Measurements from ENCODE around the gene TCF20.

TCF20 gene

DNA sequence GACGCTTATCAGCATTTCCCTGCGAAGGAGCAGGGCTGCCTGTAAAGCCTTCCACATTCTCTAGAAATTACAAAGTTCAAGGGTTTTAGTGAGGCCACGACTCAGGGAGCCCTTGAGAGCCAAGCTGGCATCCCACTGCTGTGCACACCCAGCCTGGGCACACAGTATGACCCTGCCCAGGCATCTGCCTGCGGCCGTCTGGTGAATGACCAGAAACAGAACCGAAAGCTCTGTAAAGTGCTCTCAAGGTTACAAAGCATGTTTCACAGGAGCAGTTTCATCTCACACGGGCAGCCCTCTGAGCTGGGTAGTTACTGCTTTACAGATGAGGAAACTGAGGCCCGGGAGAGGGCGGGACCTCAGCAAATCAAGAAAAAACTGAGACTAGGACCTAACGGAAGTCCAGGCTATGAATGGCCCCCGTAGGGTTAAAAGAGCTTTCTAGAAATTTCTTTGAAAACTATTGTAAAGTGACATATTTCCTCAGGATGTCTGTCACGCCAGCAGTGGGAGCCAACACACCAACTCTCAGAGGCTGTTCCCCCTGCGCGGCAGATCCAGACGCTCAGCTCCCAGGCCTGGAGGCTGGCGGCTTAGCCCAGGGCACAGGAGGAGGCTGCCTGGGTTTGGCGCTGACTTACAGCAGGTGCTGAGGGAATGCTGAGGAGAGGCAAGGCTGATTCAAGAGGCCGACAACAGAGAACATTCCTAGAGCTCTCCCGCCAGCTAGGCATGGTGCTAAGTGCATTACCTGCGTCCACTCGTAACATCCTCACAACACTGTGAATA lies 7.7 kb upstream of the TCF20 start:
- no peak overlapping the region for H3K4me3 ChIP-seq (replicated peaks; ENCODE audit: low read depth, low read length)
- TF ChIP-seq, protein P1, sequence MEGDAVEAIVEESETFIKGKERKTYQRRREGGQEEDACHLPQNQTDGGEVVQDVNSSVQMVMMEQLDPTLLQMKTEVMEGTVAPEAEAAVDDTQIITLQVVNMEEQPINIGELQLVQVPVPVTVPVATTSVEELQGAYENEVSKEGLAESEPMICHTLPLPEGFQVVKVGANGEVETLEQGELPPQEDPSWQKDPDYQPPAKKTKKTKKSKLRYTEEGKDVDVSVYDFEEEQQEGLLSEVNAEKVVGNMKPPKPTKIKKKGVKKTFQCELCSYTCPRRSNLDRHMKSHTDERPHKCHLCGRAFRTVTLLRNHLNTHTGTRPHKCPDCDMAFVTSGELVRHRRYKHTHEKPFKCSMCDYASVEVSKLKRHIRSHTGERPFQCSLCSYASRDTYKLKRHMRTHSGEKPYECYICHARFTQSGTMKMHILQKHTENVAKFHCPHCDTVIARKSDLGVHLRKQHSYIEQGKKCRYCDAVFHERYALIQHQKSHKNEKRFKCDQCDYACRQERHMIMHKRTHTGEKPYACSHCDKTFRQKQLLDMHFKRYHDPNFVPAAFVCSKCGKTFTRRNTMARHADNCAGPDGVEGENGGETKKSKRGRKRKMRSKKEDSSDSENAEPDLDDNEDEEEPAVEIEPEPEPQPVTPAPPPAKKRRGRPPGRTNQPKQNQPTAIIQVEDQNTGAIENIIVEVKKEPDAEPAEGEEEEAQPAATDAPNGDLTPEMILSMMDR (IDR thresholded peaks at IDR 0.05; ENCODE audit: low read depth, low read length, missing control alignments), result peak; percentile 31
- no peak for DNase-seq (ENCODE audit: extremely low read depth, low read depth)

GRCh38 chr22:42277232-42277753 lies 6.8 kb upstream of the TCF20 start:
- no peak overlapping the region for H3K4me3 ChIP-seq (replicated peaks; ENCODE audit: low read depth, low read length)
- DNase-seq (ENCODE audit: extremely low read depth, low read depth), result no peak
- TF ChIP-seq, protein P1 (IDR thresholded peaks at IDR 0.05; ENCODE audit: low read depth, low read length, missing control alignments), result no peak

- H3K4me3 ChIP-seq (replicated peaks; ENCODE audit: low read depth, low read length), result no peak overlapping the region
- TF ChIP-seq, protein P1 (IDR thresholded peaks at IDR 0.05; ENCODE audit: low read depth, low read length, missing control alignments), result no peak
- no peak for DNase-seq (ENCODE audit: extremely low read depth, low read depth)
These were observed 5.5 kb upstream of the TCF20 start for GRCh38 chr22:42275970-42276369.

DNA sequence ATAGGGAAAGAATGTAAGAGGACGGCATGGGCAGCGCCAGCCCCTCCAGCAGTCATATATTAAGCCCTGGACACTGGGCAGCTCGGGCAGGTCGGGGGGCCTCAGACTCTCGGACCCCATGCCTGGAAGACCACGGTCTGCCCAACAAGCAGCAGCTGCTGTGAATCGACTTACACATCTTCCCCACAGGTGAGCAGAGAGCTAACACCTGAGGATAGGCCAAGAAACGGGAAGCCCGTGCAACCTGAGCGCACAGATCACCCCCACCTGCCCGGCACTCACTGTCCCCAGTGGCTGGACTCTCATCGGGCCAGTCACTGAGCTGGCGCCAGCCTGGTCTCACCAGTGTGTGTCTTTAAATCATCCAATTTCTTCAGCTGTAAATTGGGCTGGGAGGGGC lies 4.7 kb upstream of the TCF20 start:
- H3K4me3 ChIP-seq (replicated peaks; ENCODE audit: low read depth, low read length), result no peak overlapping the region
- no peak for DNase-seq (ENCODE audit: extremely low read depth, low read depth)
- TF ChIP-seq, protein P1 (IDR thresholded peaks at IDR 0.05; ENCODE audit: low read depth, low read length, missing control alignments), result no peak

DNA sequence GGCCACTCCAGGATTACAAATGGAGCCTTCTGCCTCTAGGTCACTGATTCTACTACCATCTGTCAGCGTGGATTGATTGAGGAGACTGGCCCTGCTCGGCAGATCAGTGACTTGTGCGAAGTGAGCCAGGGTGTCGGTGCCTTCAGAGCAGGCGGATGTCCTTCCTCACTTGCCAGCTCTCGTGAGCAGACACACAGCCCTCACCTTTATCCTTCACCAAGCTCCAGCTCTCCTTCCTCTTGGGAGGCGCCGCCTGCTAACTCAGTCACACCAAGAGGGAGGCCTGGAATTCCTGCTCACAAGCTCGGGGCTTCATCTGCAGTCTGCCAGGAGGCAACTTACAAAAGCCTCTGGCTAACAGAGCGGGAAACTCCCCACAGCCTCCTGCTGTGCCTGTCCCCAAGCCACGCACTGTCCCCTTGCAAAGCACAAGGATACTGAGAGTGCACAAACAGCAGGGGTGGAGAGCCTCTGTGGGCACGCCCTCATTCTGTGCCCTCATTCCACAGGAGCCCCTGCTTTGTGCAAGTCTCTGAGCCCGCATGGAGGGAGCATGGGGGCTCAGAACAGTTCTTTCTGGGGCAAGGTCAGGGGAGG lies 3.5 kb upstream of the TCF20 start:
- no peak for DNase-seq (ENCODE audit: extremely low read depth, low read depth)
- TF ChIP-seq, protein P1 (IDR thresholded peaks at IDR 0.05; ENCODE audit: low read depth, low read length, missing control alignments), result no peak
- no peak overlapping the region for H3K4me3 ChIP-seq (replicated peaks; ENCODE audit: low read depth, low read length)

DNA sequence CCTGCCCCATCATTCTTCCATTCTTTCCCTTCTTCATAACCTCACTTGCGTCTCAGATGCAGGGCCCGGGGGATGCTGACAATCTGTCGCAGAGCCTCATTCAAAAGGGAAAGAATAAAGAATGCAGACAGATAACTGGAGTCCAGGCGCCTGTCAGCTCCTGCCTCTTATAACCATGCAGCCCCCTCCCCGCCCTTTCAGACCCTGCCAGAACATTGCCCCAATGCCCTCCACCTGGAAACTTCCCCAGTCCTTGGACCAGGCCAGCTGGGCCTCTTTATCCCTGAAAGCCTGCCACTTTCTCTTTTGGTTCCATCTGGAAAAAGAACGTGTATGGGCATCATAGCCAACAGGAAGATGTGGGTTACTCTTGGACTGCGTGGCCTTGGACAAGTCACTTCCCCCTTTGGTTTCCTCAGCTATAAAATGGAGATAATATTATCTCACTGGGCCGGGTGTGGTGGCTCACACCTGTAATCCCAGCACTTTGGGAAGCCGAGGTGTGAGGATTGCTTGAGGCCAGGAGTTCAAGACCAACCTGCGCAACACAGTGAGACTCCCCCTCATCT lies 2.1 kb upstream of the TCF20 start:
- TF ChIP-seq, protein P1 (IDR thresholded peaks at IDR 0.05; ENCODE audit: low read depth, low read length, missing control alignments), result no peak
- no peak overlapping the region for H3K4me3 ChIP-seq (replicated peaks; ENCODE audit: low read depth, low read length)
- DNase-seq (ENCODE audit: extremely low read depth, low read depth), result no peak
